Immature natural killer cell (primary cell): ENCODE data around the gene VPS51. TPM values are rescaled to one million over a fixed set of nuclear protein-coding genes. Genes with fewer than 3 reads are reported as not detected.

Source experiments
- DNase-seq, 3 donors: peaks; one replicate each; pipeline ENCODE4 v3.0.0; 2022; ENCODE audit warnings: mixed read lengths in 1 of 3
- H3K27ac Mint-ChIP-seq, 6 donors: one replicate each; pipeline ENCODE4 v1.8.0; 2020; ENCODE audit warnings: mixed read lengths in 6 of 6, mild to moderate bottlenecking in 5 of 6, inconsistent platforms in 4 of 6, moderate library complexity in 3 of 6
- H3K27me3 Mint-ChIP-seq, 3 donors: one replicate each; pipeline ENCODE4 v1.8.0; 2020 to 2021; ENCODE audit warnings: low read depth in 3 of 3, mild to moderate bottlenecking in 3 of 3, mixed read lengths in 3 of 3, moderate library complexity in 3 of 3, inconsistent platforms in 1 of 3
- H3K36me3 Mint-ChIP-seq, 3 donors: one replicate each; pipeline ENCODE4 v1.8.0; 2020; ENCODE audit warnings: mixed read lengths in 3 of 3, inconsistent platforms in 2 of 3, mild to moderate bottlenecking in 2 of 3
- H3K4me1 Mint-ChIP-seq, 2 donors: one replicate each; pipeline ENCODE4 v1.8.0; 2020; ENCODE audit warnings: inconsistent platforms in 2 of 2, mild to moderate bottlenecking in 2 of 2, mixed read lengths in 2 of 2, moderate library complexity in 1 of 2
- H3K4me3 Mint-ChIP-seq, 5 donors: one replicate each; pipeline ENCODE4 v1.8.0; 2020; ENCODE audit warnings: mild to moderate bottlenecking in 5 of 5, mixed read lengths in 5 of 5, inconsistent platforms in 3 of 5, moderate library complexity in 3 of 5
- H3K9me3 Mint-ChIP-seq, 6 donors: one replicate each; pipeline ENCODE4 v1.8.0; 2020; ENCODE audit warnings: mild to moderate bottlenecking in 6 of 6, mixed read lengths in 6 of 6, inconsistent platforms in 4 of 6, moderate library complexity in 3 of 6
- polyA plus RNA-seq, 3 donors: library from polyadenylated mRNA; unstranded; fragments of 300-500 nt; fragmentation: Illumina TruSeq; gene quantifications; one replicate each; pipeline ENCODE4 v1.2.3, GENCODE V29; 2021

The VPS51 gene
- polyA plus RNA-seq, 3 donors from 2014 or later = 70.3 to 102 (median 87.7) TPM

- Mint-ChIP-seq H3K27me3 (peaks cover 13 to 17% (median 13%) of the 10 kb centered on the region in 3 donors), H3K36me3 (peaks cover 3 to 24% (median 12%) of the 10 kb centered on the region in 3 donors), H3K9me3 (no peaks in the 10 kb centered on the region), H3K27ac (peak within 1 kb of the TSS; percentile 98 to 100 (median 100)), H3K4me3 (peak within 1 kb of the TSS; percentile 98 to 100 (median 100)), H3K4me1 (peaks cover 33 to 59% of the 10 kb centered on the region in 2 donors)
- DNase-seq = peak; percentile 97 to 98 (median 98)
Measured at GRCh38 chr11:65121865-65122696, 26.1 kb downstream of the VPS51 start, which contains the start of the genes FAU and MRPL49. Gene FAU, minus strand, starts transcription at chr11:65122134. Its CDS starts 321 bp downstream, at chr11:65121813. Gene MRPL49, plus strand, starts transcription at chr11:65122321. Its CDS starts 26 bp downstream, at chr11:65122347.

DNA sequence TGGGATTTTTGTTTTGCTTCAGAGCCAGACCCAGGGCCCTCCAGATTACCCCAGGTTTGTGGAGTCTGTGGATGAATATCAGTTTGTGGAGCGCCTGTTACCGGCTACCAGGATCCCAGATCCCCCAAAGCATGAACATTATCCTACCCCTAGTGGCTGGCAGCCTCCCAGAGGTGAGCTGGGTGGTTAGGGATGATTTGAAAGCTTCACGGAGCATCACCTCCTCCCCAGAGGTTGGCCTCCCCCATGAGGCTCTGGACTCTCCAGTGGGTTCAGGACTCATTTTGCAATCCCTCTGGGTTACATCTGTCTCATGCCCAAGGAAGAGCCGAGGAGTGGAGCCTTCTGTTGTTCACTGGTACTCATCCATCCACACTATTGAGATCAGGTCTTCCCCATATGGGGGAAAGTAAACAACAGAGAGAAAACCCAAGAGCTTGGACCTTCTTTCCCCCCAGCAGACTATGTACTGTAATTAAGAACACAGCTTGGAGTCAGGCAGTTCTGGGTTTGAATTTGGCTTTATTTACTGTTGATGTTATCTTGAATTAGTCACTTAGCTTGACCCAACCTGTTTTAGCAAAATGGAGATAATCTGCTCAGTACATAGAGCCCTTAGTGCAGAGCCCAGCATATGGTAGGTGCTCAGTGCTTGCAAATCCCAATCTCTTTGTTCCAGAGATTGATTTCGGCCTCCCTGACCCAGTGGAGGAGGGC is 28.6 kb downstream of the VPS51 start:
- no peaks in the 10 kb centered on the region for H3K9me3 Mint-ChIP-seq
- peaks cover 0 to 23% (median 9%) of the 10 kb centered on the region in 3 donors for H3K36me3 Mint-ChIP-seq

GRCh38 chr11:65125197-65126056 is 29.4 kb downstream of the VPS51 start:
- H3K9me3 Mint-ChIP-seq = no peaks in the 10 kb centered on the region
- DNase-seq = no peak
- no peak overlapping the region for H3K4me3 Mint-ChIP-seq
- peak overlapping the region in 1 of 6 donors; percentile 78 for H3K27ac Mint-ChIP-seq
- H3K27me3 Mint-ChIP-seq = peaks cover 4 to 10% (median 6%) of the 10 kb centered on the region in 3 donors
- peaks cover 24 to 35% of the 10 kb centered on the region in 2 donors for H3K4me1 Mint-ChIP-seq
- peaks cover 0 to 20% (median 5%) of the 10 kb centered on the region in 3 donors for H3K36me3 Mint-ChIP-seq

More for the DNA sequence above, 28.6 kb downstream of the VPS51 start:
- Mint-ChIP-seq H3K4me3 (peak overlapping the region in 4 of 5 donors; percentile 36 to 57 (median 48)), H3K27me3 (peaks cover 4 to 10% (median 6%) of the 10 kb centered on the region in 3 donors), H3K27ac (peak overlapping the region in 3 of 6 donors; percentile 27 to 80 (median 52)), H3K4me1 (peaks cover 24 to 43% of the 10 kb centered on the region in 2 donors)
- DNase-seq = no peak

DNA sequence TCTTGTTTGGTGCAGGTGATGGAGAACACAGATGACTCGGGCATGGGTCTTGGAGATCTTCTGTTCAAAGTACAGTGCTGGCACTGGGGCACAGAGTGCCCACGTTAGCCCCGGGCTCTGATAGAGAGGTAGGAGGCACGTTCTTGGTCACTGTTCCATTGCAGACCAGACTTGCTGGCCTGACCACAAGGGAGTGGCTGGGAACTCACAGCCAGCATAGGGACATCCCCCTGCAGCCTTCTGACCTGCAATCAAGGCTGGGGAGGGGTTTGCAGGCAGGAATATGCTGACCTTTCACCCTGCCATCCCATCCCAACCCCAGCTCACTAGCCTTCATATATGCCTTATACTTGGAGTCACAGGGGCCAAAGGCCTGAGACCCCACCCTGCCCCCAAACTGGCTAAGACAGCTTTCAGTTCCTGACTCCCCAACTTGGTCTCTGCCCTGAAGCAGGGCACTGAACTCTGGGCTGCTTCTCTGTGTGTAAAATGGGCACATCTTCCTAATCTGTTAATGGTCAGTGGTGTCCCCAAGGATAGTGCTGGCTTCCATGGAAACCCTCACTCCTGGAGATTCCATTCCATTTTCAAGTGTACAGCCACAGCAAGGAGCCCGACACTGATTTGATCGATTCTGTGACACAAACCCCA is 30.7 kb downstream of the VPS51 start:
- Mint-ChIP-seq H3K27ac (peak overlapping the region in 2 of 6 donors; percentile 40 to 50), H3K9me3 (no peaks in the 10 kb centered on the region), H3K4me1 (peaks cover 18 to 22% of the 10 kb centered on the region in 2 donors), H3K36me3 (peaks cover 3 to 22% (median 7%) of the 10 kb centered on the region in 3 donors), H3K4me3 (no peak overlapping the region), H3K27me3 (peaks cover 4 to 7% (median 5%) of the 10 kb centered on the region in 3 donors)
- DNase-seq = no peak

- H3K27ac Mint-ChIP-seq = peak overlapping the region in 1 of 6 donors; percentile 24
- no peak for DNase-seq
- H3K36me3 Mint-ChIP-seq = peaks cover 3 to 19% (median 7%) of the 10 kb centered on the region in 3 donors
- peaks cover 0 to 2% (median under 1%) of the 10 kb centered on the region in 3 donors for H3K27me3 Mint-ChIP-seq
- peaks cover 14 to 17% of the 10 kb centered on the region in 2 donors for H3K4me1 Mint-ChIP-seq
- H3K4me3 Mint-ChIP-seq = no peak overlapping the region
- no peaks in the 10 kb centered on the region for H3K9me3 Mint-ChIP-seq
Measured at GRCh38 chr11:65127473-65128181, 31.6 kb downstream of the VPS51 start.

GRCh38 chr11:65128182-65129145 is 32.5 kb downstream of the VPS51 start:
- no peak for DNase-seq
- no peaks in the 10 kb centered on the region for H3K9me3 Mint-ChIP-seq
- peaks cover 3 to 19% (median 7%) of the 10 kb centered on the region in 3 donors for H3K36me3 Mint-ChIP-seq
- H3K27me3 Mint-ChIP-seq = peaks cover 2 to 5% (median 3%) of the 10 kb centered on the region in 3 donors
- H3K27ac Mint-ChIP-seq = no peak overlapping the region
- H3K4me3 Mint-ChIP-seq = no peak overlapping the region
- peaks cover 18 to 20% of the 10 kb centered on the region in 2 donors for H3K4me1 Mint-ChIP-seq

GRCh38 chr11:65129649-65130441 is 33.8 kb downstream of the VPS51 start:
- Mint-ChIP-seq H3K27me3 (peaks cover 10 to 14% (median 11%) of the 10 kb centered on the region in 3 donors), H3K27ac (no peak overlapping the region), H3K4me3 (no peak overlapping the region), H3K9me3 (no peaks in the 10 kb centered on the region), H3K4me1 (peaks cover 18 to 24% of the 10 kb centered on the region in 2 donors), H3K36me3 (peaks cover 3 to 19% (median 7%) of the 10 kb centered on the region in 3 donors)
- no peak for DNase-seq

DNA sequence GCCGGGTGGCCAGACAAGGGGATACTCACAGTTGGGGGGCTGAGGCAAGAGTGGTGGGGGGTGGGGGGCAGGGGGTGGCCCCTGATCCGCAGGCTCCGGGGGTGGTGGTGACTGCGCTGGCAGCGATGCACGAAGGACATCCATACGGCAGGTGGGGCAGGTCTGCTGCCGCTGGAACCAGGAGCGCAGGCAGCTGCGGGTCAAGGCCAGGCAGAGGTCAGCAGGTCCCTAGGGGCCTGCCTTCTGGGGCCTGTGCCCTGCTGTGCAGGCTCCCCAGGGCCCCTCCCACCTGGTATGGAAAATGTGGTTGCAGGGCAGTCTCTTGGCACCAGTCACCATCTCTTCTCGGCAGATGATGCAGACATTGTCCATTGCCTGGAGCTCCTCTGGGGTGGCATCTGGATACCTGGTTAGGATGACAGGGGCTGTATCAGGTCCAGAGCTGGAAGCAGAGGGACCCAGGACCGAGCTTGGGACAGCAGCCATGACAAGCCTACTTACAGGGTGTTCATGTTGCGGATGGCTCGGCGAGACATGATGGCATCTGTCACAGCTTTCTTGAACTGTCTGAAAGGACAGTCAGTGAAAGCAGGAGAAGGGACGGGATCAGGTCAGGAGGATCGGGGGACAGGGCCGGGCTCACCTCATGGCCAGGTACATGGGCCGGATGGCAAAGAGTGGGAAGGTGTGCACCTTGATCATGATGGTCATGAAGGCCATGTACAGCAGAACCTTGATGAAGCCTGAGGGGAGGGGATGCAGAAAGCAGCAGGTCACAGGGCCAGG is 34.8 kb downstream of the VPS51 start:
- H3K27ac Mint-ChIP-seq = peak overlapping the region in 2 of 6 donors; percentile 37 to 54
- peaks cover 13 to 15% (median 14%) of the 10 kb centered on the region in 3 donors for H3K27me3 Mint-ChIP-seq
- no peak overlapping the region for H3K4me3 Mint-ChIP-seq
- peaks cover 3 to 19% (median 7%) of the 10 kb centered on the region in 3 donors for H3K36me3 Mint-ChIP-seq
- H3K4me1 Mint-ChIP-seq = peaks cover 28 to 33% of the 10 kb centered on the region in 2 donors
- DNase-seq = no peak
- H3K9me3 Mint-ChIP-seq = no peaks in the 10 kb centered on the region

DNA sequence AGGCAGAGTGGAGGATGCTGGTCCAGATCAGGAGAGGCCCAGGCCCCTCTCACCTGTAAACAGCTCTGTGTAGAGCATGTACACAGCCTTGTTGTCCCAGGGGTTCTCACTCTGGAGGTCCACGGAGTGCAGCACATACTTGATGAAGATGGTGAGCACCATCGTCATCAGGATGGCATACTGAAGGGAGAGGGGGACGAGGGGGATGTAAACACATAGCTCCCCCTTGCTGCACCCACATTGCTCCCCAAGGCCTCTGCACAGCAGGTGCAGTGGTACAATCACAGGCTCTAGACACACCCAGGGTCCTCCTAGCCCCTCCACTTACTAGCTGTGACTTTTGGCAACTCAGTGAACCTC is 35.4 kb downstream of the VPS51 start:
- Mint-ChIP-seq H3K4me1 (peaks cover 34 to 39% of the 10 kb centered on the region in 2 donors), H3K27ac (peak overlapping the region in 2 of 6 donors; percentile 37 to 54), H3K4me3 (no peak overlapping the region), H3K27me3 (peaks cover 13 to 15% (median 14%) of the 10 kb centered on the region in 3 donors), H3K9me3 (no peaks in the 10 kb centered on the region), H3K36me3 (peaks cover 3 to 18% (median 7%) of the 10 kb centered on the region in 3 donors)
- no peak for DNase-seq

GRCh38 chr11:65131895-65132237 is 35.9 kb downstream of the VPS51 start:
- Mint-ChIP-seq H3K4me3 (peak overlapping the region in 2 of 5 donors; percentile 98 to 100), H3K9me3 (no peaks in the 10 kb centered on the region), H3K4me1 (peaks cover 38 to 41% of the 10 kb centered on the region in 2 donors), H3K27me3 (peaks cover 13 to 15% (median 14%) of the 10 kb centered on the region in 3 donors), H3K36me3 (peaks cover 3 to 15% (median 4%) of the 10 kb centered on the region in 3 donors), H3K27ac (peak overlapping the region in 2 of 6 donors; percentile 99 to 100)
- no peak for DNase-seq
